Activated CD4-positive, alpha-beta T cell treated with anti-CD3 and anti-CD28 coated beads, Interleukin-2, amount 50 U/mL, for 48 hours (primary cell): Measurements from ENCODE around the gene OR10R2.
"Not testable (repeated sequence)": the region's sequence is repeated elsewhere in the genome, so short reads cannot be mapped to it uniquely, and the experiment has no call there.

Experiments used
- DNase-seq, 2 experiments: peaks; one replicate each; pipeline ENCODE4 v3.0.0-alpha.2; 2020

OR10R2 gene, protein sequence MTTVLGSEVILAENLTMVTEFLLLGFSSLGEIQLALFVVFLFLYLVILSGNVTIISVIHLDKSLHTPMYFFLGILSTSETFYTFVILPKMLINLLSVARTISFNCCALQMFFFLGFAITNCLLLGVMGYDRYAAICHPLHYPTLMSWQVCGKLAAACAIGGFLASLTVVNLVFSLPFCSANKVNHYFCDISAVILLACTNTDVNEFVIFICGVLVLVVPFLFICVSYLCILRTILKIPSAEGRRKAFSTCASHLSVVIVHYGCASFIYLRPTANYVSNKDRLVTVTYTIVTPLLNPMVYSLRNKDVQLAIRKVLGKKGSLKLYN

DNA sequence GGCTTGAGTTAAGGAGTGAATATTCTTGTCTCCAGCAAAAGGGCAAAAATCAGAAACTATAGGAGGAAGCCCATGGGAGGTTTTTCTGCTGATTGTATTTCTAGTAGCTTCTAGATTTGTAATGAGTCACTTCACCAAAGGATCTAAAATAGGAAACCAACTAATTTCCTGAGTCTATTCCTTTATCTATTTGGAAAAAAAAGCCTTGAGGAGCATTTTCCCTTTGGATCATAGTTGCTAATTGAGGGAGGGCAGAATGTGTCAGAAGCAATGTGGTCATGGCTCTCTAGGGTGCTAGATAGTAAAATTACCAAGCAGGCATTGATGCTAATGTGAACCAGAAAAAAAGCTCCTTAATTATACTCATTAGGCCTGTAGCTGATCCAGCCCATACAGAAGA is at the start of gene OR10R2:
OR10R2 (plus strand) TSS at position 301 of the 400 bp plus-strand sequence. CDS start 106 bp downstream, outside the sequence.
- no peak for DNase-seq

DNA sequence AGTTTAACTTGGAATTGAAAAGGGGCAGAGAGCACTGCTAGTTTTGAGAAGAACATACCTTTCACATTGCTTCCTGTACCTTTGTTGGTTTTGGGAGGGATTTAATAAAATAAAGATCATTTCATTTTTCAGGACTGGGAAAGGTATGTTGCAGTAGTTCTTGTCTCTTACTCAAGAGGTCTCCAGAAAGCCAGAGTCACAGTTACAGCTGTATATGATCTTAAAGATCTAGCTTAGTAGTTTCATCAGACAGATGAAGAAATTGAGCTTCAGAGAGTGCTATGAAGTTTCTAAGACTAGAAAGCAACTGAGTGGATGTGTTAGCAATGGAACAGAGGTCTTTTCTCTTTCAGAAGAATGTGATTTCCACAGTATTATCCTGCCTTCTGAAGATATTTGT is 47.0 kb upstream of the OR10R2 start:
- no peak for DNase-seq

DNA sequence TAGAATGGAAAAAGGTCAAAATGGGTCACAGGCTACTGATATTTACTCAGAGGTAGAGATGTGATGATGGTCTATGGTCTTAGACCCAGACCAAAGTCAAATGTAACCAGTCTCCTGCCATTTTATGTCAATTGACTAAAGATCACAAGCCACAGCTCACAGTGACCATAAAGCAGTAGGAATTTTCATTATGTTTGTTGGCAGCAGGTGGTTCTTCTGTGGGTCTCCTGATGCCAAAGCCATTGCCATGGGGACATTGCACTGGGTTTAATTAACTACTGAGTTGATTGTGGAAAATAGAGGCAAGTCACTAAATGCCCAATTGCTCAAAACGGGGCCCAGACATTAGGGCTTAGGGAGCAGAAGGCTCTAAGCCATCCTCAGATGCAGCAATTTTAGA is 45.9 kb upstream of the OR10R2 start, which contains the start of gene OR10K2:
OR10K2 (minus strand) TSS at position 101 of the 400 bp plus-strand sequence. CDS start 5,371 bp downstream, outside the sequence.
- no peak for DNase-seq

DNA sequence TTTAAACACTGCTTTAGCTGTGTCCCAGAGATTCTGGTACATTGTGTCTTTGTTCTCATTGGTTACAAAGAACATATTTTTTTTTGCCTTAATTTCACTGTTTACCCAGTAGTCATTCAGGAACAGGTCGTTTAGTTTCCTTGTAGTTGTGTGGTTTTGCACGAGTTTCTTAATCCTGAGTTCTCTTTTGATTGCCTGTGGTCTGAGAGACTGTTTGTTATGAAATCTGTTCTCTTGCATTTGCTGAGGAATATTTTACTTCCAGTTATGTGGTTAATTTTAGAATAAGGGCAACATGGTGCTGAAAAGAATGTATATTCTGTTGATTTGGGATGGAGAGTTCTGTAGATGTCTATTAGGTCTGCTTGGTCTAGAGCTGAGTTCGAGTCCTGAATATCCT is 41.9 kb upstream of the OR10R2 start:
- DNase-seq = not testable (repeated sequence)

DNA sequence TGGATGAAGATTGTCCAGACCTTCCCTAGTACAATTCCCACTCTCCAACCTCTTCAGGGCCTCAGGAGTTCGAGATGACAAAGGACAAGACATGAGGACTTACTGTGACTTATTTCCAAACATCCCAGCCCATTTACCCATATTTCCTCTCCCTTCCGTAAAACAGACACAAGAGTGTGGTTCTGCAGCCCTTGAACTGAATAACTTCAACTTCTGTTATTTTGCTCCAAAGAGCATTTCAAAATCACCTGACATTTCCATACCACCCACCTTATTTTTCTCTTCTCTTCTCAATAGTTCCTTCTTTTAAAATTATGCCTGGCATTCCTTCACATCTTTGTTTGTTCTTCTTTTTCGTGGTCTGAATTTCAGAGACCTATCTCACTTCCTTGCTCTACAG is 37.3 kb upstream of the OR10R2 start:
- DNase-seq = no peak

DNA sequence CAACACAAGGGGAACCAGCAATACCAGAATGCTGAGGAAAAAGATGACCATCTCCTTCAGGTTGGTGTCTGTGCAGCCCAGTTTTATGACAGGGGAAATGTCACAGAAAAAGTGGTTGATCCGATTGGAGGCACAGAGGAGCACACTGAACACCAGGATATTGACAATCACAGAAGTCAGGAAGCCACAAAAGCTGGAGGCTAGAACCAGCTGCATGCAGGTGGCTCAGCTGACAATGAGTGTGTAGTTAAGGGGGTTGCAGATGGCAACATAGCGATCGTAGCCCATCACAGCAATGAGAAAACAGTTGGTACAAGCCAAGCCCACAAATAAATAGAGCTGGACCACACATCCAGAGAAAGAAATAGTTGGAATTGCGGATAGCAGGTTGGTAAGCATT is 26.6 kb upstream of the OR10R2 start:
- no peak for DNase-seq

DNA sequence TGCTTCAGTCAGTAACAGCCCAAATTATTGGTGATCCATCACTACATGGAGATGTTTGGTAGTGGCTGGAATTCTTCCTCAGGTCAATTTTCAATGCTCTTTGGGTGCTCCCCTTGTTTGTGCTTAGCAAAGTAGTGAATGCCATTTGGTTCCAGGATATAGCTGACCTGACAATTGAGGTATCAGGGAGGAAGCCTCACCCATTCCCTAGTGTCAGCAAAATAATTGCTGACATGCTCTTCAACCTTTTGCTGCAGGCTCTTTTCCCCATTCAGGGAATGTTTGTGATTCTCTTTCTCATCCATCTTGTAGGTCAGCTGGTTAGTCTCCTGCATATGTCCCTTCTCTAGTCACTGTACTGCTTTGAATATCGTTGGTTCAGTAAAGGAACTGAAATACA is 17.5 kb upstream of the OR10R2 start:
- DNase-seq = no peak

DNA sequence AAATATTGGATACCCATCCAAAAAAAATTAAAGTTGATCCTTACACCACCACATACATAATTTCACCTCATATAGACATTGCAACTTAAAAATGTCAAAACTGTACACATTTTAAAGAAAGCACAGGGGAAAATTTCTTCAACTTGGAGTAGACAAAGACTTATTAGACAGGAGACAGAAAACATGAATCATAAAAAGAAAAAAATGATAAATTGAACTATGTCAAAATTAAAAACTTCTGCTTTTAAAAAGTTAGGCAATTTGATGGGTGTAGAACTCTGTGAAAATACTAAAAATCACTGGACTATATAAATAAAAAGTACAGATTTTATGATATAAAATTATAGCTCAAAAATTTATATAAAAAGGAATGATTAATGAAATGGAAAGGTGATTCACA is 14.8 kb upstream of the OR10R2 start:
- no peak for DNase-seq

DNA sequence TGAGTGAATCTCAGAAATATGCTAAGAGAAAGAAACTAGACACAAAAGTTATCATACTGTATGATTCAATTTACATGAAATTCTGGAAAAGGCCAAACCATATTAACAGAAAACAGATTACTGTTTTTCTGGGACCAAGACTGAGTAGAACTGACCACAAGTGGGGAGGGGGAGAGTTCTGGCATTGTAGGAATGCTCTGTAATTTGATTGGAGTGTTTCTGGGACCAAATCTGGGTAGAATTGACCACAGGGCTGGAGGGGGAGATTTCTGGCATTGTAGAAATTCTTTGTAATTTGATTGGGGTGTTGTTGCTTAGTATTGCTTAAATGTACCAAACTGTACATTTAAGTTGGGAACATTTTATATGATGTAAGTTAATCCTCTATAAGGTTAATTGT is 13.8 kb upstream of the OR10R2 start:
- DNase-seq = no peak

DNA sequence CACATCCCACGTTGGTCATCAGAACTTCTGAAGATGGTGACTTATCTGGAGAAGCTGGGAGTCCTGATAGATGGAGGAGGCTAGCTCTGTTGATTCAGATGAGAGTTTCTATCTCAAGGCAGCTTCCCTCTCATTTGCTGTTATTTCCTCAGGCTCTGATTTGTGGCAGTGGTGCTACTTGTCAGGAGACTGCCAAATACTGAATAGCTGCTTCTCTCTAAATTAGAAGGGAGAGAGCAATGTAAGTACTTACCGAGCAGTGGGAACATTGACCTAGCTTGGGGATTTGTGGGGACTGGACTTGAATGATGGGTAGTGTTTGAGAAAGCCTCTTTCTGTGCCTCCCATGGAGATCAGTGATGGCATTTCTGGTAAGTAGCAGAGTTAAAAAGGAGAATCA is 10.5 kb upstream of the OR10R2 start, which contains the start of gene OR10K1:
OR10K1 (plus strand) TSS at position 301 of the 400 bp plus-strand sequence. CDS start 3,728 bp downstream, outside the sequence.
- no peak for DNase-seq

DNA sequence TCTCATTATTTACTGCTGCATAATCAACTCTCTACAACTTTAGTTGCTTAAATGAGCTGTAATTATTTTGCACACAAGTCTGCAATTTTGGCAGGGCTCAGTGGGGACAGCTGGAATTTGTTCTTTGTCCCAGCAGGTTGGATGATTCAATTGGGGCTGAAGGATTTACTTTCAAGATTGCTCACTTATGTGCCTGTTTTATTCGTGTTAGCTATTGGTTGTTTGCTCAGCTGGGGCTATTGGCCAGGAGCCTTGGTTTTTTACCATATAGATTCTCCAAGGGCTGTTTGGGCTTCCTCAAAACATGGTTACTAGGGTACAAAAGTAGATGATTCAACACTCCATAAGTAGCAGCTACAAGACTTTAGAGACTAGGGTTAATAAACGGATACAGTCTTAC is 13.4 kb downstream of the OR10R2 start:
- no peak for DNase-seq

DNA sequence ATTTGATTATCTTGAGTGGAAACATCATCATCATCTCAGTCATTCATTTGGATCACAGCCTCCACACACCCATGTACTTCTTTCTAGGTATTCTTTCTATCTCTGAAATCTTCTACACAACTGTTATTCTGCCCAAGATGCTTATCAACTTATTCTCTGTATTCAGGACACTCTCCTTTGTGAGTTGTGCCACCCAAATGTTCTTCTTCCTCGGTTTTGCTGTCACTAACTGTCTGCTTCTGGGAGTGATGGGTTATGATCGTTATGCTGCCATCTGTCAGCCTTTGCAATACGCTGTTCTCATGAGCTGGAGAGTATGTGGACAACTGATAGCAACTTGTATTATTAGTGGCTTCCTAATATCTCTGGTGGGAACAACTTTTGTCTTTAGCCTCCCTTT is 19.3 kb downstream of the OR10R2 start:
- no peak for DNase-seq

DNA sequence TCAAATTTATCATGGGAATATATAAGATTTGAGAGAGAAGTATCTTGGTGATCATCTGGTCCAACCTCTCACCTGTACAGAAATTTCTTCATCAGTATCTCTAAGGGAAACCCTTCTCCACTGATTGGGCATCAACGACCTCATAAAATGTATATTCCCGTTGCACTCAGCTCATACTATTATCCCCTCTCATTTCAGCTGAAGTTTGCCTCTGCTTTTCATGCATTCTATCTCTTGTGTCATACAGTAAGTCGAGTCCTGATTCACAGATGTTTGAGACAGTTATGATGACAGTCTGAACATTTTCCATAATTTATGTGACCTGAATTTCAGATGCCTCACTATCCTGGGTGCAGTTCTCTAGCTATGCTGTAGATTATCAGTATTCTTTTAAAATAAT is 21.0 kb downstream of the OR10R2 start:
- DNase-seq = no peak

DNA sequence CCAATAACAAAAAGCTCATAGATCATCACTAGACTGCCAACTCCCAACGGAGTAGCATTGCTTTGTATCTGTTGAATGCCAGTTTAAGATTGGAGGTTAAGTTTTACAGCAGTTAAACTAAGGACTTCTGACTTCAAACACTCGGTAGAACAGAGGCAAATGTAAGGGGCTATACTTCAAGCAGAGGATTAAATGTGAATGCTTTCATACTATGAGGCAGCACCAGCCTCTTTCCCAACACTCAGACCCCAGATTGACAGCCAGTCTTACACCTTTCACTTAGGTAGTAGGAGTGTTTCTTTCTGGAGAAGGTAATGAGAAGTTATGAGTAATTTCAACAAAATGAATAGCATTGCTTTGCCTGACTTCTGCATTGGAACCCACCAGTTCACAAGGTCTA is 22.8 kb downstream of the OR10R2 start:
- no peak for DNase-seq

DNA sequence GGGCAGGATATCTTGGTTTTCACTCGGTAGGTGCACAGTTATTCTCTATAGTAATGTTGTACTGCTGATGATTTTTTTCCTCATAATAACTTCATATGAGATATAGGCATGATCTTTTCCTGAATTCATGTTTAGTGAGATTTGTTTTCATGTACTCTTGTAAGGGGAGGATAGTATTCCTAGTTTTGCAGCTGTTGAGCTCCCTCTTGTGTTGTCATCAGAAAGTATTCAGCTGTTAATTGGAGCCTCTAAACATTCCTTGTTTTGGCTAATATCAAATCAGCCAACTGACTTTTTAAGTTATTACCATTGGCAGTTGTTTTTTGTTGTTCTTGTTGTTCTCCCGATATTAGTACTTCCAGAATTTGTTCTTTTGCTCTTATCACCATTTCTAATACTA is 24.4 kb downstream of the OR10R2 start:
- DNase-seq = no peak

DNA sequence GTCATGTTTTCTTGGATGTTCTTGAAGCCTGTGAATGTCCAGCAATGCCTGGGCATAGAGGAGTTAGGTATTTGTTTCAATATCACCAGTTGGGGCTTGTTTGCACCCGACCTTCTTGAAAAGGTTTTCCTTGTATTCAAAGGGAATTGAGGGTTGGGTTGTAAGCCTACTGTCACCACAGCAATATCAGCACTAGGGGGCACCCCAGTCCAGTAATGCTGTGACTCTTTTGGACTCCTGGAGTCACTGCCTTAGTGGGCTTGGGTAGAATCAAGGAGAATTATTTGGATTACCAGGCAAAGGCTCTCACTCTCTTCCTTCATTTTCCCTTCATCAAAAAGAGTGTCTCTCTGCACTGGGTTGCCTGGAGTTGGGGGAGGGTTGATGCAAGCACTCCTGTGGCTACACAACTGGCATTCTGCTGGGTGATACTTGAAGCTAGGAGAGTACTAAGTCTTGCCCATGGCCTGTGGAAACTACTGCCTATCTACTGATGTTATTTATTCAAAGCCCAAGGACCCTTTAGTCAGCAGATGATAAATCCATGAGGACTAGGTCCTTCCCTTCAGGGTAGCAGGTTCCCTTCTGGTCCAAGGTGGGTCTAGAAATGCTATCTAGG is 34.5 kb downstream of the OR10R2 start:
- DNase-seq = peak; percentile 52 to 67

DNA sequence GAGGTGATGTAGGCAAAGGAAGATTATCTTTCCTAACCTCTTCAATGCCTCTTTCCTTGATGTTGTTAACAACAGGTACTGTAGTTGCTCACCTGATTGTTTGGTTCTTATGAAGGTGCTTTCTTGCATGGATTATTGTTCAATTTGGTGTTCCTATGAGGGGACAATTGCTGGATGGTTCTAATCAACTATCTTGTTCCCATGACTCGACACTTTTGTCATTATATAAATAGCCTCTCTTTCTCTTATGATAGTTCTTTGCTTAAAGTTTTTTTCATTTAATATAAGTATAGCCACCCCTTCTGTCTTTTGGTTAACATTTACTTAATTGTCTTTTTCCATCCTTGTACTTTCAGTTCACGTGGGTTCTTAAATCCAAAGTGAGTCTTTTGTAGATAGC is 35.5 kb downstream of the OR10R2 start:
- no peak for DNase-seq

DNA sequence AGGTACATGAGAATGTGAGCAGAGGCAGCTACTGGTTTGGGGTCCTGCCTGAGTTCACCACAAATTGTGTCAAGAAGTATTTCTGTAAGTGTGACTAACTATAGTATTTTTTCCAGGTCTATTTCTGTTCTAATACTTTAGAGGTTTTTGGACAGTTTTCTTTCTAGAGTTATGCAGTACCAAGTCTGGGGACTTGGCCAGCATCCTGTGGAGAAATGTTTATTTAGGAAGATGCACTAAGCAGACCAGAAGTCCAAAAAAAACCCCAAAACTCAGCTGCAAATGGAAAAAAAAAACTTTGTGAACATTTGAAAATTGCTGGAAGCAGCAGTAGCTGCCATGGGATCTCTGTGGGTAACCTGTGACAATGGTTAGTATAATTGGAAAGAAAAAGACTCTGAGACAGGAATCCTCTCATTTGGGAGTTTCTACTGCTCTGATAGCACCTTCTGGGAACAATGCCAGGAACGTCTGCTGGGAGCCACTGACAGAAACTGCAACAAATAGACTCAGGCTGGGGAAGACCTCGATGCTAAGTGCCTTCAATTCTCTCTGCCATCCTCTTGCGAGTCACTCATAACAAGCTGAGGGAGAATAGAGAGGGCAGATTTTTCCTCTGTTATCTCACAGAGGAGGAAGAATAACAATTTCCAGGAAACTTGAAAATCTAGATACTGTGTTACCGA is 37.6 kb downstream of the OR10R2 start:
- DNase-seq = no peak

DNA sequence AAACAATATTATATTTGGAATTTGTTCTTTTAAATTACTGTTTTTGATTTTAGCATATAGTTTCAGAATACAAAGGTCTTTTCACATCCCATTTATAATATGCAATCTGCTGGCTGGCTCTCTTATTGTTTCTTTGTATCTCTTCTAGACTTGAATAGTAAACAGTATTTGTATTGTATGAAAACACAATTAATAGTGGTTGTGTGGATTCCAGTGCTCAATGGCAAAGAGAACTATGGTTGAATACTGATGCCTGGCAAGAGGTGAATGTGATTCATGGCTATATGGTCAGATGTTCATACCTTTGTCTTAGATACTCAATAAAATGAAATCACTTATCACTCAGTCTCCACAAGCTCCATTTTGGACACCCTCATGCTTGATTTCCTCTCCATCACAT is 44.9 kb downstream of the OR10R2 start:
- DNase-seq = no peak

DNA sequence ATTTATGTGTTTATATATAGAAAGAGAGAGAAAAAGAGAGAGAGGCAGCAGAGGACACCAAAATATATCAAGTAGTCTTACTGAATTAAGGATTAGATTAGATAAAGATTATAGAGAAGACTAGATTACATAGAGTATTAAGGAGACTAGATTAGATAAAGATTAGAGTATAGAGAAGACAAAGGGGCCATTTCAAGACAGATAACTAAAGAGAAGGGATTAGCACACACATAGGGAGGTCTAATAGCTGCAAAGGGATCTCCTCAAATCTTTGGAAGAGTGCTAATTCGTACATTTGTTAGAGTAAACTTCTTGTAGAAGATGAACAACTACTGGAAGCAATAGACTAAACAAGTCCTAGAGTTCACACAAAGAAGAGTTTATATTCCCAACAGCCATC is 48.0 kb downstream of the OR10R2 start:
- no peak for DNase-seq

DNA sequence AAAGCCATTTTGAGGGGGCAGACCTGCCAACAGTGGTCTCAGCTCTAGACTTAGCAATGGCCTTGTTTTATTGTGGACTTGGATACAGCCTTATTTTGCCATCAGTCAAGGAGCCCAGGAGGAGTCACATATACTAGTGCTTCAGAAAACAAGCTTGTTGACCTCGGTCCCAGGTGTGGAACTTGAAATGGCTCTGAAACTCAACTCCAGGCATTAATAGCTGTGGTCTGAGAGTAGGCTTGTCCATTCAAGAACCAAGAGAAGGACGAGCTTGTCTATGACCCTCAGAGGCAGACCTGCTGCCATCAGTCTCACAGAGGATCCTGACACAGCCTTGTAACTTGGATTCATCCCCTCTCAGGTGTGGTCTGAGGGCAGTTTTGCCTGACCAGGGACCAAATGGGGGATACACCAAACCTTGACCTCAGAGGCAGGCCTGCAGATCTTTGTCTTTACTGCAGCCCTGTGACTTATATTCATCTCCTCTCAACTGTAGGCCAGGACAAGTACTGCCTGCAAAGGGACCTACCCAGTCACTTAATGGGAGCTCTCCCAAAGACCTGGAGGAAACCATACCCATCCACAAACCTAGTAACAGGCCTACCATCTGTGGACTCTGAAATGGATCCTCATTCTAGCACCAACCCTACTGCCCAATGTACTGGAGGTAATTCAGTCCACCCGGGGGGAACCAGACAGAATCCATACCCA is 49.1 kb downstream of the OR10R2 start:
- no peak for DNase-seq

DNA sequence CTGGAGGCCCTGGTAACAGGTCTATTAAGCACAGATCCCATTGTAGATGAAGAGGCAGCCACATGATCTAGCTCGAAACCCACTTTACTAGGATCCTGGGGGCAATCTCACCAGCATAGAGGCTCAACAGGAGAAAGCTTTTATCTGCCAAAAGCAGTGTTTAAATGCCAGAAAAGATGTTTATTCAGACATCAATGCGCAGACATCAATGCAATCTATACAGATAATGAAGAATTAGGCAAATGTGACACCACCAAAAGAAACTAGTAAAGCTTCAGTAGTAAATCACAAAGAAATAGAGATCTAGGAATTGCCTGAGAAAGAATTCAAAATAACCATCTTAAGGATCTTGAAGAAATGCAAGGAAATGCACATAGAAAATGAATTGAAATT is 49.6 kb downstream of the OR10R2 start:
- no peak for DNase-seq

DNA sequence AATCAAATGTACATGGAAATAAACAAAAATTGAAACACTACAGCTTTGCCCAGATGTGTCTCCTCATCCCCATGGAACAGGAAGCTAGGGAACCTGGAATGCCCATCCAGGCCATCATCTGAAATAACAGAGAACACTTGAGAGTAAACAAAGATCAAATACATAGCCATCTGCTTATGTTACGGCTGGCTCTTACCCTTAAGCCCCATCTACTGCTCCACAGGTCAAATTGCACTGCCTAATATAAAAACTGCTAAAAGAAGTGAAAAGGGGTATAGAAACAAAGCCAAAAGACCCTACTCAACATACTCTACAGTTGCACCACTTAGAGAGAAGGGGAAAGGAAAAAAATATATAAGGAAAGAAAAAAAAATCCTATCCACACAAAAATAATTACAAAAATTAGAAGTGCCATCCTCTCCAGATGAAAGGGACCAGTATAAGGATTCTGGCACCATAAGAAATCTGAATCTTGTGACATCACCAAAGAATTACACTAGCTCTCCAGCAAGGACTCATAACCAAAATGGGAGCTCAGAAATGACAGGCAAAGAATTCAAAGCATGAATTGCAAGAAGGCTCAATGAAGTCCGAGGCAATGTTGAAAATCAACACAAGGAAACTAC is 55.3 kb downstream of the OR10R2 start:
- DNase-seq = no peak
